Superior temporal gyrus (tissue), 1 donor: ENCODE measurements around the gene AKR1C3.
"Not testable (repeated sequence)": the region's sequence is repeated elsewhere in the genome, so short reads cannot be mapped to it uniquely, and the experiment has no call there.

Experiments
- DNase-seq: peaks from one replicate; pipeline ENCODE4 v3.0.0-alpha.2; 2016; ENCODE audit errors: extremely low spot score

AKR1C3 gene

DNA sequence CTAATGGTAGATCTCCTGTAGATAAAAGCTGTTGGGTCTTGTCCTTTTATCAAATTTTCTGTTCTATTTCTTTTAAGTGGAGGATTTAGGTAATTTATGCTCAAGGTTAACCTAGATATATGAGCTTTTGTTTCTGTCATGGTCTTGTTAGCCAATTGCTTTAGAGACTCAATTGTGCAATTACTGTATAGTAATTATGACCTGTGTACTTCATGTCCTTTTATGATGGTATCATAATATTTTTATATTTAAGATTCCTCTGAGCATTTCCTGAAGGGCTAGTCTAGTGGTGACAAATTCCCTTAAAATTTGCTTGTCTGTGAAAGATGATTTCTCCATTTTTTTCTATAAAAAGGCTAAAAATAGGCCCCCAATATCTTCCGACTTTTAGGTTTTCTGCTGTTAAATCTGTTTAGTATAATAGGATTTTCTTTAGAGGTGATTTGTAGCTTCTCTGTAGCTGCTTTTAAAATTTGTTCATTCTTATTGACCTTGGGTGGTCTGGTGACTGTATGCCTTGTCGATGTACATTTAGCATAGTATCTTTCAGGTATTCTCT is 5.4 kb upstream of the AKR1C3 start:
- DNase-seq, result no peak

DNA sequence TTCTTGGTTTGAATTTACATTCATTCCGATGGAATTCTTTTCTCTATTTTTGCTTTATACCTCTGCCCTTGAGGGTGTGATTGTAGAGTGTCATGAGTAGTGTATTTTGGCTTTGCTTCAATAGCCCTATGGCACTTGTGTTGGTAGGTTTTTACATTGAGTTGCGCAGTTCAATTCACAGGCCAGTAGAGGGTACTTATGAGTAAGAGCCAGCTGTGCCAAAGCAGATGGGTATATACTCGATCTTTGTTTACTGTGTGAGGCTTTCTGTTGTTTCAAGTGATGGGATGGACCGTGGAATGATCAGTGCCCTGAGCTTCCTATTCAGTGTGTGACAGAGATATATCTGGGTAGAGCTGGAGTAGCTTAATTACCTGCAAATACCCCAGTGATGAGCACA is 4.3 kb upstream of the AKR1C3 start:
- no peak for DNase-seq

DNA sequence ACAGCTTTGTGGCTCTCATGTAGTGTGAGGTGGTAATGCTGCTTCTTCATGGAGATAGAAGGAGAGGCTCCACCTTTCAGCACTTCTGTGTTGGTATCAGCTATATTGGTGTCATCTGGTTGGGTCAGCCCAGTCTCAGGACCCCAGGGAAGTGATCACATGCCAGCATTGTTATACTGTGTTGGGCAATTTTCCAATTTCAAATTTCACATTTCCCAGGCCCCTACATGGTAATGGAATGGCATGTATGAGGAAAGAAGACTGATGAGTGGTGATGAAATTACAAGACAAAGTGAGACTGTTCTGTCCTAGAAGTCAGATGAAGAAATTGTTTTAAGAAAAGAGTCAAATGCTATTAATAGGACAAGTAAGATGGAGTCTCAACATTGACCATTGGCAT is 3.7 kb upstream of the AKR1C3 start:
- DNase-seq, result no peak

DNA sequence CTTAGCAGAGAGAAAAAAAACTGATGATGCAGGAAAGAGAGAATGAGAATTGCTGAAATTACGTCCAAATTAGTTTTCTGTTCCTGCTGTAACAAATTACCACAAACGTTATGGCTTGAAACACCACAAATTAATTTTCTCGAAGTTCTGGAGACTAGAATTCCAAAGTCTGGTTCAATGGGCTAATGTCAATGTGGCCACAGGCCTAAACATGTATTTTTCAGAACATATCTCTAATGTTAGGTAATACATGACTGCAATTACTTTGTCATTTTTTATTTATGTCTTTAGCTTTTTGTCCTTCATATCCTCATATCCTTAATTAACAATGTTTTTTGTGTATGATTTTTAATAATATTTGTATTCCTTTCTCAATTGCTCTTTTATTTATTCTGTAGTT is 3.0 kb upstream of the AKR1C3 start:
- no peak for DNase-seq

DNA sequence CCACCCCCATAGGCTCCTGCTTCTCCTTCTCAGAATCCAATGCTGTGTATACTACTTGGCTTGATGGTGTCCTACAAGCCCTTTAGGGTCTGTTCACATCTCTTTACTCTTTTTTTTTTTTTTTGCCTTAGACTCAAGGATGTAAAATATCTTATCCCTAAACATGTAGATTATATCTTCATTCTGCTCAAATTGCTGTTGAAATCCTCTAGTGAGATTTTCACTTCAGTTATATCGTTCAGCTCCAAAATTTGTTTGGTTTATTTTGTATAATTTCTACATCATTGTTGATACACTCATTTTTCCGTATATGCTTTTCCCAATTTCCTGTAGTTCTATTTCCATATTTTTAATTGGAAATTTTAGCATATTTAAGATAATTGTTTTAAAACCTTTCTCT is 1.8 kb upstream of the AKR1C3 start:
- no peak for DNase-seq

DNA sequence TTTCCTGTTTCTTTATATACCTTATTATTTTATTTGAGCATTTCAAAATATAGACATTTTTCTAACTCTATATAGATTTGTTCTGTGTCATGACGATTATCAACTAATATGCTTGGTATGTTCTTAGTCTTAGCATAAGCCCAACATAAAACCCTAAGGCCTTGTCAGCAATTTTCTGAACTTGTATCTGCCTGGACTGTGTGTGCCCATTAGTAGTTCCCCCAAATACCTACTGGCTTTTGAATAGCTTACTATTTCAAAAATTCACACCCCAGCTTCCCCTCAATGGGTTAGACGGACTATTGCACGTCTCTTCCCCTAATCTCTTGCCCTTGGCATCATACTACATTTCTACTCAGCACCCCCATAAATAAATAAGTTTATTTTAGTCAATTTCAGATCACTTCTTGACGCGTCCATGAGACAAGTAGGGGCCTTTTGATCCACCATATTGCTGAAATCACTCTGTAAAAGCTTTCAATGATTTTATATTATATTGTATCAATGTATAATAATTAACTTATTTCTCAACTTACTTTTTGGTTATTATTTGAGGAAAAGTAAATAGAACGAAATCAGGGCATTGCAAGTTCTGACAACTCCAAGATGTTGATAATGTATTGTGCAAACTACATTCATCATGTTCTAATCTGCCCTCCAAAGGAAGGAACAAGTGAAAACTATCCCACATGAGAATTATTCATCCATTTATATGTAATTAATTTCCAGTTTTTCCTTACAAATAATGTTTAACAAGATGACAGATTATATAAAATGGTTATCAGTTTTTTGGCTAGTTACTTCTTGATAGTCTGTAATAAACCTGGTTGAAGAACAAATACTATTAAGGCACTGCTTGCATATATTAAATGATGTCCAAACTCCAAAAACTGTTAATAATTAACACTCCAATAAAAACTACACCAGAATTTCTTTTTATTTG is 1.1 kb upstream of the AKR1C3 start:
- no peak for DNase-seq

DNA sequence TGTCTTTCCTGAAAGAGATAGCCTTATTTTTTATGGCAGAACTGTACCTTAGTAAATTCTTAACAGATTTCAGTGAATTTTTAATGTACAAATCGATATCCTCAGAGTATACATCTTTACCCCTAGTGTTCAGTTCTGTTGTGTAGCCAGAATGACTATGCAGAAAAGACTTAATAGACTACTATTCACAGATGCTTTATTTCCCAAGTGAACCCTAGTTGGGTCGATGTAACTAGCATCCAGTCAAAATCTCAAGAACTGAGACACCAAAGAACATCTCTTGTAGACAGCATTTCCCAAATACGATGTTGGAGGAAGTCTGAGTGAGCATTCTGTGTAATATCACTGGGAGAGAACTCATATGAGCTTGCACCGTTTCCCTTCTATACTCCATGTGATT is 1.5 kb downstream of the AKR1C3 start:
- DNase-seq, result no peak

DNA sequence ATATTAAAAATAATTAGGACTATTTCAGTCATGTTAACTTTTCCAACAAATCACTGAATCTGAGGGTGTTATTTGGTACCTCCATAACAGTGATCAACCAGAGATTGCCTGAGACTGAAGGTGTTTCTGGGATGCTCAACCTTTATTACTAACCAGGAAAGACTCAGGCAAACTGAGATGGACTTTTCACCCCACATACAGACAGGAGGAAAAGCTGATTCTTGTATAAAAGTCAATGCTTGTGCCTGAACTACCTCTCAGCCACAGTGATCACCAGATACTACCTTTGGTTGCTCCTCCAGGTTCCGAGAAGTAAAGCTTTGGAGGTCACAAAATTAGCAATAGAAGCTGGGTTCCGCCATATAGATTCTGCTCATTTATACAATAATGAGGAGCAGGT is 1.9 kb downstream of the AKR1C3 start:
- no peak for DNase-seq

DNA sequence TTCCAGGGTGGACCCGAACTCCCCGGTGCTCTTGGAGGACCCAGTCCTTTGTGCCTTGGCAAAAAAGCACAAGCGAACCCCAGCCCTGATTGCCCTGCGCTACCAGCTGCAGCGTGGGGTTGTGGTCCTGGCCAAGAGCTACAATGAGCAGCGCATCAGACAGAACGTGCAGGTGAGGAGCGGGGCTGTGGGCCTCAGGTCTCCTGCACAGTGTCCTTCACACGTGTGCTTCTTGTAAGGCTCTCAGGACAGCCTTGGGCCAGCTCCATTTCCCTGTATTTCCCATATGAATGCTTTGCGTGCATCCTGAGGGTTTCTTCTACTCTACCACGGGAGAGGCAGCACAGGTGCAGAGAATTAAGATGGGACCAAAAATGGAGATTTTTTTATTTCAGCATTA is 8.3 kb downstream of the AKR1C3 start:
- DNase-seq, result not testable (repeated sequence)

DNA sequence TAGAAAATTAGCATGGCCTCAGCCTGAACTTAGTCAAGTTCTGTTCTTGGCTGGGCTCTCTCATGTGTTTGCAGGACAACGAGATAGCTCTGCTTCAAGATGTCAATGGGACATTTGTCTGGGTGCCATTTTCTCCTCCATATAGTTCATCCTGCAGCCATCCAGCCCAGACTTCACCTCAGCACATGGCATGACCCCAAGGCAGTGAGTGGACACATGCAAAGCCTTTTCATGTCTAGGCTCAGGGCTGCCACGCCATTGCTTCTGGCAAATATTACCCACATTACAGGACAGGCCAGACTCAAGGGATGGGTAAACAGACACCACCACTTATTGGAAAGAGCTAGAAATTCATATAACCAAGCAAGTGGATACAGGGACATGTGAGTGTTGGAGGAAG is 9.3 kb downstream of the AKR1C3 start:
- DNase-seq, result no peak

DNA sequence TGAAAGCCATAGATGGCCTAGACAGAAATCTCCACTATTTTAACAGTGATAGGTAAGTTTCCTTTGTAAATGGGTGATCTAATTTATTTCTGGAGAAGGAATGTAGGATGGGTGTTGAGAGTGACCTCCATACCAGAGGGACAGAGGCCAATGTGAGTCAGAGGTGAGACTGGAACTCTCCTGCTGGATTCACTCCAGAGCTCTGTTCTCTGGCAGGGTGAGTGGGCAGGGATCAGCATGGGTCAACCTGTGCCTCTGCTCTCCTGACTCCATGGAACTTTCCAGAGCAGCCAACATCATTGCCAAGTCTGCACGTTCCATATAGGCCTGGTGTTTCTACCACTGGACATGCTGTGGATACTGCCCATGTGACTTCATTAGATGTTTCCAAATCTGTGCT is 11.4 kb downstream of the AKR1C3 start:
- DNase-seq, result no peak

DNA sequence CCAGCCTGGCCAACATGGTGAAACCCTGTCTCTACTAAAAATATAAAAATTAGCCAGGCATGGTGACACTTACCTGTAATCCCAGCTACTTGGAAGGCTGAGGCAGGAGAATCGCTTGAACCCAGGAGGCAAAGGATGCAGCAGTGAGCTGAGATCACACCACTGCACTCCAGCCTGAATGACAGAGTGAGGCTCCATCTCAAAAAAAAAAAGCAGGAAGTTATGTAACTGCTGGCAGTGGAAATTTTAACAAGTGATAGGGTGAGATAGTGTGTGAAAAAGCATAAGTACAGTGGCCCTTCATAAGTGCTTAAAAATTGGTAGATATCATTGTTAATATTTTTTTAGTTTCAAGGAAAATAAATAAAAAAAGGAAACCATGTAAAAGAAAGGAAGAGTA is 12.3 kb downstream of the AKR1C3 start:
- DNase-seq, result no peak

DNA sequence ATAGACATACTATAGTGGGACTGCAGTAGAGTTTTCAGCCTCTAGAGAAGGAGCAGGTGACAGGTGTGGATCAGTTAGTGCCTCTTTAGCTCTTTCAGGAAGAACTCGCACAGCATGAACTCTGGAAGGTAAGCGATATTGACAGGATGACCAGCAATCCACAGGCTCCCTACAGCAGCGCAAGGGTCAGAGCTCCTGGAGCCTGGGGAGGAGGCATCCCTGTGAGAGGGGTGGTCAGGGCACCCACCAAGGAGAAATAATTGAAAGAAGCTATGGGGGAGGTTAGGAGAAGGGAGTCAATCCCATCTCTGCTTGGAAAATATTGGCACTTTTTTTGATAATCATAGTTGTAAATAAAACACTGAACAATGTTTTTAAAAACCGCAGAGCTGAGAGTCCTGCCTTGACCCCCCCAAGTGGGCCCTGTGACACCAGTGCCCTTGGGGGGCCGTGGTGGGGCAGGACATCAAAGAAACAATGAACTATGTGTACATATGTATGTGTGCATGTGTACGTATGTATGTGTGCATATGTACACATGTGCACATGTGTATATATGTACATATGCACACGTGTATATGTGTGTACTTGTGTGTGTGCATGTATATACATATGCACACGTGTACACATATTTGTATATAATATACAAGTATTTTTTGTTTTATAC is 13.8 kb downstream of the AKR1C3 start:
- no peak for DNase-seq

DNA sequence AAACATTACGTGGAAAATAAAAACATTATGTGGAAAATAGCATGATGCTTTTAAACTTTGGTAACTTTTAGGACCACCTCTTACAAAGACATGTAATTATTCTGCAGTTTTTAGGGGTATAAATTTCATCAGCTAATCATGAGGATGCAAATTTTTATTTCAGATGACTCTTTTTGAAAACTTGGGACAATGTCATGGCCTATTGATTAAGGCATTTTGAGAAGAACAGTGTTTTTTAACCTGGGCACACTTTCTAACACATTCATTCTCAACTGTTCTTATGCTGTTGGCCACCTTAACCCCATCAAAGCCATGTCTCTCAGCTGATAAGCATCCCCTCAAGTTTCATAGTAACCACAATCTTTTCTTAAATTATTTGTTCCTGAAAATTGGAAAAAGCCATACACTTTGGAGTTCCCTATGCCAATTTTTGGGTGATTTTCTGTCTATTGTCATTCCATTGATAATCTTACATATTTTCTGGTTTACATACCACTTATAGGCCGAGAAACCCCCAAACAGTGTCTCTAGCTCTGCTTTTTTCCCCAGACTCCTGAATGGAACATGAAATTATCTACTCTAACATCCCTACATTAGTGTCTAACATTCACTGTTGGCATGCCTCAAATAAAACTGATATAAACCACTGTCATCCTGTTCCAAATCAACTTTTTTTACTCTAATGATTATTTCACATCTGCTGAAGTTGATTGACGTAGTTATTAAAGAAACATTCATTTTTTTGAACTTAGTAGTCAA is 14.6 kb downstream of the AKR1C3 start:
- no peak for DNase-seq

DNA sequence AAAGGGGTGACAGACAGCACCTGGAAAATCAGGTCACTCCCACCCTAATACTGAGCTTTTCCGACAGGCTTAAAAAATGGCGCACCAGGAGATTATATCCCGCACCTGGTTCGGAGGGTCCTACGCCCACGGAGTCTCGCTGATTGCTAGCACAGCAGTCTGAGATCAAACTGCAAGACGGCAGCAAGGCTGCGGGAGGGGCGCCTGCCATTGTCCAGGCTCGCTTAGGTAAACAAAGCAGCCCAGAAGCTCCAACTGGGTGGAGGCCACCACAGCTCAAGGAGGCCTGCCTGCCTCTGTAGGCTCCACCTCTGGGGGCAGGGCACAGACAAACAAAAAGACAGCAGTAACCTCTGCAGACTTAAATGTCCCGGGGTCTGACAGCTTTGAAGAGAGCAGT is 15.6 kb downstream of the AKR1C3 start:
- DNase-seq, result not testable (repeated sequence)

DNA sequence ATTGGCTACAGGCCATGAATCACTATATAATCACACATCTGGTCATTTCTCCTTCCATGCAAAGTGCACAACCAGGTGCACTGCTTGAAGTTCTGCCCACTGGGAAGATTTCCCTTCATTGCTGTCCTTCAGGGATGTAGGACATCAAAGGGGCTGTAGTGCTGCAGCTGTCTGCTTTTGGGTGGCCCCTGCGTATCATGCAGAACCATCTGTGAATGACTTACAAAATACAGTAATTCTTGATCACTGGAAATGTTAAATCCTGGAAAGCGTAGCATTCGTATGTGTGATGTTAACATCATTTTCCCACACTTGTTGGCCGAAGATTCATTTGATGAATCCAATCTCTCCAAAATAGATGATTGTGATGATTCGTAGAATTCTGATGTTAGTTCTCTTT is 22.4 kb downstream of the AKR1C3 start:
- DNase-seq, result no peak

DNA sequence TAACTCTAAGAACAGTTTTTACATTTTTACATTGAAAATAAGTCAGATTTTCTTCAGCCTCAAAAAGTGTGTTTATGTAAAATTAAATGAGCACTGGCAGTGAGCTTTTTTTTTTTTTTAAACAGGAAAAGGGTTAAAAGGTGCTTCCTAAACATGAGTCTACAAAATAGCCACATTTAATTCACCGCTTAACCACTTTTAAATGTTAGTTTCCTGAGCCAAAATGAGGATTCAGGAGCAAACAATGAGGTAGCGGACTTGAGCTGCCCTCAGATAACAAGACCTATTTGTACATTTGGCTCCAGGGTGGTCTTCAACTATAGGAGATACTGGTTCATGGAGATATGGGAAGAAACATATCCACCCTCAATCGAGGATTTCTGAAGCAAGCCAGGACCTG is 22.8 kb downstream of the AKR1C3 start:
- no peak for DNase-seq

DNA sequence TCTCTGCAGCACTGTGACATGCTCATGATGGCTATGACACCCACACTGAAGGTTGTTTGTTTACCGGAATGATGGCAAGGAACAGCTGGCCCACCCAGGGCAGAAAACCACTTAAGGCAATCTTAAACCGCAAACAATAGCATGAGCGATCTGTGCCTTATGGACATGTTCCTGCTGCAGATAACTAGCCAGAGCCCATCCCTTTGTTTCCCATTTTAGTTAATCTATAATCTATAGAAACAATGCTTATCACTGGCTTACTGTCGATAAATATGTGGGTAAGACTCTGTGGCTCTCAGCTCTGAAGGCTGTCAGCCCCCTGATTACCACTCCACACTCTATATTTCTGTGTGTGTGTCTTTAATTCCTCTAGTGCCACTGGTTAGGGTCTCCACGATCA is 25.8 kb downstream of the AKR1C3 start:
- not testable (repeated sequence) for DNase-seq

DNA sequence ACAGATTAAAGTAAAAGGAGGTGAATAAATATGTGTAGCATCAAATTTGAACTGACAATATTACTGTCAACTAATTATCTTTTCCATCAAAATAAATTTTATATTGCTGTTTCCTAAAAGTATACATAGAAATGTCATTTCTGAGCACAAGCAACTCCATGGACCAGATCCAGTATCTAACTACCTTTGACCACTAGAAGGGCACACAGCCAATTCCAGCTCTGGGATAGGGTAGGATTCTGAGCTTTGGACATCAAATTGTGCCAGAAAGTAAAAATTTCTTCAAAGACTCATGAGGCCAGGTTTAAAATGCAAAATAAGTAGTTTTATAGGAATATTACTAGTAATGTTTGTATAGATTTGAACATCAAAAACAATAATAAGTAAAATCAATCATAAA is 29.7 kb downstream of the AKR1C3 start:
- no peak for DNase-seq

DNA sequence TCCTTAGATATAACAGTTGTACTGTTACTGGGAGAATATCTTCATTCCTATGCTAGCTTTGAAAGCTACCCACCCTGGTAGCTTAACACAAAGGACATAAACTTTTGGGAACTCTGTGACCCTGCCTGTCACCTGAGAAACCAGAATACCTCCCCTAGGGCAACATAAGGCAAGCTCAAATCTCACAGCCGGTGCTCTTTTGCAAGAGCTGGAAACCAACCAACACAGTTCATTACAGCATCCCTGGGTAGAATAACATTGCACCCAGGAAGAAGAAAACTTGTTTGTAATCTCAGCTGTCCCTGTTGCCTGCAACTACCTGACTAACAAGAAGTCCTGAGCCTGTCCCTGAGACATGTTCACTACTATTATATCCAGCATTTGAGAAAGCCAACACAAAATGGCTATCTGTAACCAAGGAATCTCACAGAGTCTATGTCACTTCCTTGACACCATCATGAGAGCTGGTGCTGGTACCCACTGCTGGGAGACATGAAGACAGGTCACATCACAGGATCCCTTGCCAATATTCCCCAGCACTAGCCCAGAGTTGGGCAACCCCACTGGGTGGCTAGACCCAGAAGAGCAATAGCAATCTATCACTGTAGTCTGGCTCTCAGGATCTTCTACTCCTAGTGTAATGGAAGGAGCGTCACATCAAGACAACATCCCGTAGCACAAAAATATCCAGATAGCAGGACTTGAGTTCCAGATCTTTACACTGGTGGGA is 31.3 kb downstream of the AKR1C3 start:
- DNase-seq, result no peak

DNA sequence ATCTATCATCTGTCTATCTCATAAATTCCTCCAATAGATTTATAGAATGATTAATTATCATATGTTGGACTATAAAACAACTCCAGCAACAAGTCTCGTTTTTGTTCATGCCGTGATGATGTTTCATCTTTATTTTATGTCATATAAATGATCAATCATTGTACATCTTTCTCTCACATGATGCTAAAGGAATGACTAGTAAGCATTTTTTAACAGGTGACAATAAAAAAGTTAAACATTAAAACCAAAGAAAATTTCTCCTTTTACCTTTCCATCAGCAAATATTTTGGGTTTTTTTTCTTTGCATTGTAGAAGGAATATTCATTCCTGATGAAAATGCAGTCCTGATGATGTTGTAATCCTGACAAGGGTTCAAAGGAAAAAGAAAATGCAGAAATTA is 41.4 kb downstream of the AKR1C3 start:
- DNase-seq, result no peak
